ENCODE measurements around the gene C13orf46. TPM values are rescaled to one million over a fixed set of nuclear protein-coding genes. Genes with fewer than 3 reads are reported as not detected.

C13orf46 gene
- total RNA-seq, 1 experiment from 2014 or later = 0.07 TPM

GRCh38 chr13:113995051-113995601 is 21.2 kb upstream of the C13orf46 start:
- no peak for TF ChIP-seq EZH2 (IDR thresholded peaks at IDR 0.05; ENCODE audit: low read length, unreplicated experiment)
- no peak for TF ChIP-seq CTCF (conservative IDR thresholded peaks at IDR 0.05; ENCODE audit: low read depth, low read length)
- TF ChIP-seq EZH2phosphoT487 (IDR thresholded peaks at IDR 0.05; ENCODE audit: borderline replicate concordance, low read length) = no peak
- CTCF ChIA-PET = no interaction called here

GRCh38 chr13:113992276-113993005 is 18.6 kb upstream of the C13orf46 start:
- no peak overlapping the region for H3K4me2 ChIP-seq (ENCODE audit: low read length)
- TF ChIP-seq EZH2 (IDR thresholded peaks at IDR 0.05; ENCODE audit: low read length, unreplicated experiment) (no peak), CTCF (conservative IDR thresholded peaks at IDR 0.05; ENCODE audit: low read depth, low read length) (no peak)
- intact Hi-C loops (cut with micrococcal nuclease) = no loop called here
- H3K4me1 ChIP-seq (ENCODE audit: insufficient read depth, low read length) = peaks cover 10% of the 10 kb centered on the region
- H4K20me1 ChIP-seq (ENCODE audit: low read length) = no peaks in the 10 kb centered on the region
- no peaks in the 10 kb centered on the region for H3F3A ChIP-seq (ENCODE audit: low read length, unreplicated experiment)
- DNase-seq (no peak), ATAC-seq (no peak)
- peaks cover 4% of the 10 kb centered on the region; the same call in 1 of the 2 replicates for H3K36me3 ChIP-seq (ENCODE audit: low read depth, low read length)
- ChIA-PET POLR2A (ENCODE audit: unreplicated experiment) (no interaction called here), CTCF (no interaction called here)
- H3K79me2 ChIP-seq (ENCODE audit: low read length) = no peaks in the 10 kb centered on the region
- H3K27me3 ChIP-seq (ENCODE audit: low read length) = no peaks in the 10 kb centered on the region
- no TSS peak for BruUV-seq (replicated peaks)
- no peak overlapping the region for H3K4me3 ChIP-seq (ENCODE audit: low read length)
- no peaks in the 10 kb centered on the region for H3K9me2 ChIP-seq (replicated peaks; ENCODE audit: low read length)
- H3K27ac ChIP-seq (ENCODE audit: low read length) = no peak overlapping the region
- H3K9me3 ChIP-seq (ENCODE audit: low read length) = no peaks in the 10 kb centered on the region
- H3K9ac ChIP-seq (ENCODE audit: low read length) = no peak overlapping the region
- H2AFZ ChIP-seq (ENCODE audit: low read length) = no peak overlapping the region

More at GRCh38 chr13:113995051-113995601, 21.2 kb upstream of the C13orf46 start:
- Histone ChIP-seq H3K9me2 (replicated peaks; ENCODE audit: low read length) (no peaks in the 10 kb centered on the region), H3K4me1 (ENCODE audit: insufficient read depth, low read length) (peaks cover 17% of the 10 kb centered on the region), H3K36me3 (ENCODE audit: low read depth, low read length) (peaks cover 4% of the 10 kb centered on the region; the same call in 1 of the 2 replicates), H3K79me2 (ENCODE audit: low read length) (no peaks in the 10 kb centered on the region), H3K4me2 (ENCODE audit: low read length) (no peak overlapping the region), H3K27ac (ENCODE audit: low read length) (no peak overlapping the region), H3K9ac (ENCODE audit: low read length) (no peak overlapping the region), H3K4me3 (ENCODE audit: low read length) (no peak overlapping the region), H2AFZ (ENCODE audit: low read length) (no peak overlapping the region), H3K27me3 (ENCODE audit: low read length) (no peaks in the 10 kb centered on the region), H3F3A (ENCODE audit: low read length, unreplicated experiment) (no peaks in the 10 kb centered on the region), H3K9me3 (ENCODE audit: low read length) (no peaks in the 10 kb centered on the region), H4K20me1 (ENCODE audit: low read length) (no peaks in the 10 kb centered on the region)
- DNase-seq (no peak), ATAC-seq (no peak)
- intact Hi-C loops (cut with micrococcal nuclease) = no loop called here
- POLR2A ChIA-PET (ENCODE audit: unreplicated experiment) = no interaction called here
- BruUV-seq (replicated peaks) = no TSS peak

- H3K36me3 ChIP-seq (ENCODE audit: low read depth, low read length) = peaks cover 4% of the 10 kb centered on the region; the same call in 1 of the 2 replicates
- H3K79me2 ChIP-seq (ENCODE audit: low read length) = no peaks in the 10 kb centered on the region
- ChIA-PET CTCF (no interaction called here), POLR2A (ENCODE audit: unreplicated experiment) (no interaction called here)
- intact Hi-C loops (cut with micrococcal nuclease) = no loop called here
- H3K9ac ChIP-seq (ENCODE audit: low read length) = no peak overlapping the region
- H3K4me2 ChIP-seq (ENCODE audit: low read length) = no peak overlapping the region
- BruUV-seq (replicated peaks) = no TSS peak
- ATAC-seq = no peak
- no peak for DNase-seq
- peaks cover 3% of the 10 kb centered on the region for H3K4me1 ChIP-seq (ENCODE audit: insufficient read depth, low read length)
- H3K27ac ChIP-seq (ENCODE audit: low read length) = no peak overlapping the region
- no peaks in the 10 kb centered on the region for H3K27me3 ChIP-seq (ENCODE audit: low read length)
- no peaks in the 10 kb centered on the region for H3F3A ChIP-seq (ENCODE audit: low read length, unreplicated experiment)
- no peaks in the 10 kb centered on the region for H3K9me3 ChIP-seq (ENCODE audit: low read length)
- no peak for TF ChIP-seq EZH2phosphoT487 (IDR thresholded peaks at IDR 0.05; ENCODE audit: borderline replicate concordance, low read length)
- TF ChIP-seq EZH2 (IDR thresholded peaks at IDR 0.05; ENCODE audit: low read length, unreplicated experiment) = no peak
- no peak for TF ChIP-seq CTCF (conservative IDR thresholded peaks at IDR 0.05; ENCODE audit: low read depth, low read length)
- no peaks in the 10 kb centered on the region for H4K20me1 ChIP-seq (ENCODE audit: low read length)
- H3K4me3 ChIP-seq (ENCODE audit: low read length) = no peak overlapping the region
- H2AFZ ChIP-seq (ENCODE audit: low read length) = no peak overlapping the region
- no peaks in the 10 kb centered on the region for H3K9me2 ChIP-seq (replicated peaks; ENCODE audit: low read length)
These were observed 17.9 kb upstream of the C13orf46 start for GRCh38 chr13:113991676-113992179.
